ENCODE data around the gene PITX2. TPM values are rescaled to one million over a fixed set of nuclear protein-coding genes. Genes with fewer than 3 reads are reported as not detected.

The PITX2 gene
- total RNA-seq, 1 donor, result 0.36 TPM

DNA sequence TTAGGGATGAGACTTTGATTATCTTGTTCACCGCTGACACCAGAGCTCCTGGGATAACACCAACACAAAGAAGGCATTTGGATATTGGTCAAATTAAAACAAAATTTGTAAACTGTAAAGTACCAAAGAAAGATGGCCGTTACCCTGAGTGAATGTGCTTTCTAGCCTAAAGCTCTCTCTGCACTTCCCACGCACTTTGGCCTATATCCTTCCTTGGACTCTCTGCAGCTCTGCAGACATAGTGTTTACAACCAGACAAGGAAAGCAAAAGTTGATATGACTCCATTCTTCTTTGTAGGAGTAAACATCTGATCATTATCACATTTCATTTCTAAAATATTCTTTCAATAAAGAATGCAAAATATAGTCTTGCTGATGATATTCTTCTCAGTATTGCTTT lies 44.8 kb upstream of the PITX2 start:
- no peak overlapping the region for H3K27ac ChIP-seq (ENCODE audit: low read depth, low read length)
- TF ChIP-seq, protein P1, sequence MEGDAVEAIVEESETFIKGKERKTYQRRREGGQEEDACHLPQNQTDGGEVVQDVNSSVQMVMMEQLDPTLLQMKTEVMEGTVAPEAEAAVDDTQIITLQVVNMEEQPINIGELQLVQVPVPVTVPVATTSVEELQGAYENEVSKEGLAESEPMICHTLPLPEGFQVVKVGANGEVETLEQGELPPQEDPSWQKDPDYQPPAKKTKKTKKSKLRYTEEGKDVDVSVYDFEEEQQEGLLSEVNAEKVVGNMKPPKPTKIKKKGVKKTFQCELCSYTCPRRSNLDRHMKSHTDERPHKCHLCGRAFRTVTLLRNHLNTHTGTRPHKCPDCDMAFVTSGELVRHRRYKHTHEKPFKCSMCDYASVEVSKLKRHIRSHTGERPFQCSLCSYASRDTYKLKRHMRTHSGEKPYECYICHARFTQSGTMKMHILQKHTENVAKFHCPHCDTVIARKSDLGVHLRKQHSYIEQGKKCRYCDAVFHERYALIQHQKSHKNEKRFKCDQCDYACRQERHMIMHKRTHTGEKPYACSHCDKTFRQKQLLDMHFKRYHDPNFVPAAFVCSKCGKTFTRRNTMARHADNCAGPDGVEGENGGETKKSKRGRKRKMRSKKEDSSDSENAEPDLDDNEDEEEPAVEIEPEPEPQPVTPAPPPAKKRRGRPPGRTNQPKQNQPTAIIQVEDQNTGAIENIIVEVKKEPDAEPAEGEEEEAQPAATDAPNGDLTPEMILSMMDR (IDR thresholded peaks at IDR 0.05; ENCODE audit: extremely low read depth, low read depth, low read length), result no peak
- no peaks in the 10 kb centered on the region for H3K4me1 ChIP-seq (ENCODE audit: insufficient read depth, low read length)
- DNase-seq (ENCODE audit: insufficient read length, low spot score, missing footprints), result no peak
- H3K27me3 ChIP-seq (ENCODE audit: insufficient read depth, low read length), result peaks cover 5% of the 10 kb centered on the region
- H4K20me1 ChIP-seq (ENCODE audit: insufficient read depth, low read length), result no peaks in the 10 kb centered on the region
- no peaks in the 10 kb centered on the region for H3K79me2 ChIP-seq (ENCODE audit: insufficient read depth, low read length)
- no peak overlapping the region for H3K4me2 ChIP-seq (ENCODE audit: insufficient read depth, low read length)
- H3K36me3 ChIP-seq (ENCODE audit: insufficient read depth, low read length), result no peaks in the 10 kb centered on the region
- no peaks in the 10 kb centered on the region for H3K9me3 ChIP-seq (ENCODE audit: low read depth, low read length)
- H2AFZ ChIP-seq (ENCODE audit: low read length), result no peak overlapping the region
- no peak overlapping the region for H3K4me3 ChIP-seq (ENCODE audit: insufficient read depth, low read length)

DNA sequence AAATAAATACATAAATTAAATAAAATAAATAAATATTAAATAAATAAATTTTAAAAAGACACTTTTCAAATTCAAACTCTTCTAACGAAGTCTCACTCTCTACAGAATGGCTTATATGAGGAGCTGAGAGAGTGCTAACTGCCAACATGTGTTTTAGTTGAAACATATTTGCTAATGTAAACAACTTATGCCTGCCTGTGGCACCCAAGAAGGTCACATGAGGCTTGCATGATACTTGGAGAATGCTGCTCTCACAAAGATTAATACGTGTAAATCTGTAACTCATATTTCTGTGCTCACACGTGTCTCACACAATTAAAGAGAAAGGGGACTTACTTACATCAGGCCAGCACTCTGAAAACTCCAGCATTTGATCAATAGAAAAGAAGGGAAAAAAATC lies 43.2 kb upstream of the PITX2 start:
- Histone ChIP-seq H3K27ac (ENCODE audit: low read depth, low read length) (no peak overlapping the region), H4K20me1 (ENCODE audit: insufficient read depth, low read length) (no peaks in the 10 kb centered on the region), H3K36me3 (ENCODE audit: insufficient read depth, low read length) (no peaks in the 10 kb centered on the region), H3K79me2 (ENCODE audit: insufficient read depth, low read length) (no peaks in the 10 kb centered on the region), H3K4me1 (ENCODE audit: insufficient read depth, low read length) (no peaks in the 10 kb centered on the region), H3K4me3 (ENCODE audit: insufficient read depth, low read length) (no peak overlapping the region), H2AFZ (ENCODE audit: low read length) (no peak overlapping the region), H3K27me3 (ENCODE audit: insufficient read depth, low read length) (peaks cover 5% of the 10 kb centered on the region), H3K4me2 (ENCODE audit: insufficient read depth, low read length) (no peak overlapping the region), H3K9me3 (ENCODE audit: low read depth, low read length) (no peaks in the 10 kb centered on the region)
- TF ChIP-seq, protein P1 (IDR thresholded peaks at IDR 0.05; ENCODE audit: extremely low read depth, low read depth, low read length), result no peak
- DNase-seq (ENCODE audit: insufficient read length, low spot score, missing footprints), result no peak

DNA sequence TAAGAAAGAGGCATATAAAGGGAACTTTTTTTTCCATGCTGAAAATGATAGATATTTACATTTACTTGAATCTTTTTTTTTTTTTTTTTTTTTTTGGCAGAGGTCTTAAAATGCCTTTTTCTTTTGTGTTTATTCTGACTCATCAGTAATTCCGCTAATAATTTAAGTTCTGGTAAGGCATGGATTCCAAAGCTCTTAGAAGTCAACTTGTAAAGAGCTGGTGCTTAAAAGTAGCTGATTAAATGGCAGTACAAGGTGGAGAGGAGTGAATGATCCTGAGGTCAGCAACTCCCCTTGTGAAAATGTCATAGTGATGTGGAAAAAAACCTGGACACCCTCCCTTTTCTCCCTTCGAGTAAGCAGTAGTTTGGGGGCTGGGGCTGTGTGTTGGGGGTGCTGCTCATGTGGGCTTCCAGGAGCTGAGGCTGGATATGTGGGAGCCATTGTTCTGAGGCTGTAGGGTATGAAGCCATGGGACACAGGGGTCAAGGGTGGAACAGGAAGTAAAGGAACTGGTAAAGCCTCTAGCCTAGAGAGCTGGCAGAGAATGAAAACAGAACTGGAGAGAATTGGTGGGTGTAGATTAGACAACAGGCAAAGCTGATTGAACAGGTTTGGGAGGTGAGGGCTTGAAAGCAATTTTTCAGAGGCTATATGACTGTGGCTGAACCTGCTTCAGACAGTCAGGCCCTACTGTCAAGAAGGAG lies 41.0 kb upstream of the PITX2 start:
- Histone ChIP-seq H3K9me3 (ENCODE audit: low read depth, low read length) (no peaks in the 10 kb centered on the region), H3K79me2 (ENCODE audit: insufficient read depth, low read length) (no peaks in the 10 kb centered on the region), H3K4me2 (ENCODE audit: insufficient read depth, low read length) (no peak overlapping the region), H3K36me3 (ENCODE audit: insufficient read depth, low read length) (no peaks in the 10 kb centered on the region), H3K4me1 (ENCODE audit: insufficient read depth, low read length) (no peaks in the 10 kb centered on the region), H3K4me3 (ENCODE audit: insufficient read depth, low read length) (no peak overlapping the region), H2AFZ (ENCODE audit: low read length) (no peak overlapping the region), H3K27me3 (ENCODE audit: insufficient read depth, low read length) (peaks cover 5% of the 10 kb centered on the region), H3K27ac (ENCODE audit: low read depth, low read length) (no peak overlapping the region), H4K20me1 (ENCODE audit: insufficient read depth, low read length) (no peaks in the 10 kb centered on the region)
- DNase-seq (ENCODE audit: insufficient read length, low spot score, missing footprints), result peak; percentile 38
- TF ChIP-seq, protein P1 (IDR thresholded peaks at IDR 0.05; ENCODE audit: extremely low read depth, low read depth, low read length), result no peak

DNA sequence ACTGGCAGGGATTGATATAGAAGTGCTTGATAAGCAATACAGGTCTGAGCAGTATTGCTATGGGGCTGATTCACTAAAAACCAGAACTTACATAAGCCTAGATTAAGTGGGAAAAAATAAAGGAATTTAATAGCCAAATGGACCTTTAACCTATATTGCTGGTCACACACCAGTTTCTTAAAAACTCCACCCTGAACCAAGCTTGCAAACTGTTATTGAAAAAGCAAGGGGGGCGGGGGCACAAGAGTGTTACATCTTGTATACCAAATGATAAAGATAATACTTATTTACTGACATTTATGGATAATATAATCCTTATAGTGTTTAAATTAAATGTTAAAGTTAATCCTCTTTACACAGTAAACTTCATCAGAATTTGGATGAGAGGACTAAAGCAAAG lies 40.3 kb upstream of the PITX2 start:
- H3K9me3 ChIP-seq (ENCODE audit: low read depth, low read length), result no peaks in the 10 kb centered on the region
- TF ChIP-seq, protein P1 (IDR thresholded peaks at IDR 0.05; ENCODE audit: extremely low read depth, low read depth, low read length), result no peak
- H3K4me2 ChIP-seq (ENCODE audit: insufficient read depth, low read length), result no peak overlapping the region
- no peak overlapping the region for H2AFZ ChIP-seq (ENCODE audit: low read length)
- no peak for DNase-seq (ENCODE audit: insufficient read length, low spot score, missing footprints)
- no peak overlapping the region for H3K27ac ChIP-seq (ENCODE audit: low read depth, low read length)
- H4K20me1 ChIP-seq (ENCODE audit: insufficient read depth, low read length), result no peaks in the 10 kb centered on the region
- H3K4me1 ChIP-seq (ENCODE audit: insufficient read depth, low read length), result no peaks in the 10 kb centered on the region
- H3K36me3 ChIP-seq (ENCODE audit: insufficient read depth, low read length), result no peaks in the 10 kb centered on the region
- H3K79me2 ChIP-seq (ENCODE audit: insufficient read depth, low read length), result no peaks in the 10 kb centered on the region
- no peak overlapping the region for H3K4me3 ChIP-seq (ENCODE audit: insufficient read depth, low read length)
- peaks cover 5% of the 10 kb centered on the region for H3K27me3 ChIP-seq (ENCODE audit: insufficient read depth, low read length)

All from osteoblast (primary cell).